Keratinocyte (primary cell): ENCODE measurements around the gene TTLL8. TPM values are rescaled to one million over a fixed set of nuclear protein-coding genes. Genes with fewer than 3 reads are reported as not detected.
A peak's percentile ranks its signal among the peaks of the same experiment; 100 is the strongest.

ENCODE experiments used
- DNase-seq: peaks from one replicate; pipeline ENCODE4 v3.0.0-alpha.2; 2011; ENCODE audit warnings: low read depth, missing footprints, low spot score
- FAIRE-seq: peaks from 2 replicates; lab custom pipeline; 2011; peaks lifted over from hg19 to GRCh38; lab: Jason Lieb, UNC
- H2AFZ ChIP-seq: 2 replicates; pipeline ENCODE4 v1.6.0; 2012; ENCODE audit warnings: low read length, control low read depth, inconsistent platforms; ENCODE audit not compliant: control insufficient read depth
- H3K27ac ChIP-seq: 2 replicates; pipeline ENCODE4 v1.5.1; 2011; ENCODE audit warnings: low read length; ENCODE audit not compliant: control insufficient read depth, insufficient read depth
- H3K27me3 ChIP-seq: 3 replicates; pipeline ENCODE4 v1.6.0; 2011; ENCODE audit warnings: low read length; ENCODE audit not compliant: control insufficient read depth, insufficient read depth; ENCODE audit errors: extremely low read depth
- H3K36me3 ChIP-seq, 2 experiments: 2 replicates in 1 of 2; 3 replicates in 1 of 2; pipeline ENCODE4 v1.5.1; 2011; ENCODE audit warnings: low read length in 2 of 2, mild to moderate bottlenecking in 1 of 2; ENCODE audit not compliant: control insufficient read depth in 2 of 2, insufficient read depth in 2 of 2; ENCODE audit errors: extremely low read depth in 1 of 2
- H3K4me1 ChIP-seq: 3 replicates; pipeline ENCODE4 v1.5.1; 2011; ENCODE audit warnings: low read length; ENCODE audit not compliant: control insufficient read depth, insufficient read depth; ENCODE audit errors: extremely low read depth
- H3K4me2 ChIP-seq: 3 replicates; pipeline ENCODE4 v1.6.0; 2011; ENCODE audit warnings: low read depth, low read length; ENCODE audit not compliant: control insufficient read depth, insufficient read depth; ENCODE audit errors: extremely low read depth
- H3K4me3 ChIP-seq, 3 experiments: fragments of 200-600 bp in 1 of 3; sonication (generic) in 1 of 3; 2 replicates in 2 of 3; 3 replicates in 1 of 3; pipeline ENCODE4 v1.5.1; 2011 to 2016; ENCODE audit warnings: low read length in 3 of 3, mild to moderate bottlenecking in 3 of 3, control low read depth in 2 of 3, inconsistent platforms in 1 of 3, low read depth in 1 of 3, mixed read lengths in 1 of 3, mixed run types in 1 of 3, moderate library complexity in 1 of 3; ENCODE audit not compliant: control insufficient read depth in 2 of 3, insufficient read depth in 2 of 3; ENCODE audit errors: extremely low read depth in 1 of 3
- H3K79me2 ChIP-seq: 2 replicates; pipeline ENCODE4 v1.6.0; 2012; ENCODE audit warnings: low read length; ENCODE audit not compliant: control insufficient read depth, insufficient read depth
- H3K9ac ChIP-seq: 3 replicates; pipeline ENCODE4 v1.6.0; 2011; ENCODE audit warnings: low read length; ENCODE audit not compliant: control insufficient read depth, insufficient read depth; ENCODE audit errors: extremely low read depth
- H3K9me1 ChIP-seq: 3 replicates; pipeline ENCODE4 v1.6.0; 2011; ENCODE audit warnings: low read length; ENCODE audit not compliant: control insufficient read depth, insufficient read depth; ENCODE audit errors: extremely low read depth
- H3K9me3 ChIP-seq: 2 replicates; pipeline ENCODE4 v1.5.1; 2012; ENCODE audit warnings: low read depth, low read length; ENCODE audit not compliant: control insufficient read depth
- H4K20me1 ChIP-seq: 3 replicates; pipeline ENCODE4 v1.6.0; 2011; ENCODE audit warnings: low read length; ENCODE audit not compliant: control insufficient read depth, insufficient read depth; ENCODE audit errors: extremely low read depth
- CTCF ChIP-seq, 3 experiments: IDR thresholded peaks in 1 of 3; conservative IDR thresholded peaks in 1 of 3; optimal IDR thresholded peaks in 1 of 3; 2 replicates in 2 of 3; 3 replicates in 1 of 3; pipeline versions ENCODE3 to v1.5.1; 2011; ENCODE audit warnings: low read length in 3 of 3, mild to moderate bottlenecking in 3 of 3, moderate library complexity in 2 of 3, control low read depth in 1 of 3, inconsistent platforms in 1 of 3; ENCODE audit not compliant: insufficient read depth in 2 of 3; ENCODE audit errors: extremely low read depth in 1 of 3
- EZH2 ChIP-seq: IDR thresholded peaks from one replicate; pipeline ENCODE4 v1.6.1; 2012; ENCODE audit warnings: inconsistent platforms, mild to moderate bottlenecking, low read length, moderate library complexity
- dilution Hi-C: fragments of 300-500 bp; cut with MboI; formaldehyde crosslinking; loops from one replicate; pipeline ENCODE4 v1.7.0; 2020; ENCODE audit warnings: low sequenced_read_pairs; ENCODE audit not compliant: extremely low pct_ligation_motif_present
- polyA plus RNA-seq, 5 experiments: library from polyadenylated mRNA; depleted of rRNA in 3 of 5; stranded (reverse) in 3 of 5; stranded (forward) in 1 of 5; unstranded in 1 of 5; fragments of >200 nt; gene quantifications; 1 replicate in 1 of 5; 2 replicates in 3 of 5; 3 replicates in 1 of 5; pipeline versions ENCODE4 v1.2.1 to v1.2.3, GENCODE V29; 2011 to 2012; ENCODE audit warnings: missing spikeins in 2 of 5, low read depth in 1 of 5, low replicate concordance in 1 of 5

Gene TTLL8
- polyA plus RNA-seq, 1 donor (not counting 4 experiments of a cell fraction or from before 2014, with no cell fraction given) = not detected

- Histone ChIP-seq H3K4me1 (peaks cover 15% of the 10 kb centered on the region), H3K9me3 (peaks cover 2% of the 10 kb centered on the region), H2AFZ (peak overlapping the region; percentile 68), H3K9ac (no peak overlapping the region), H3K9me1 (no peaks in the 10 kb centered on the region), H3K4me3 (peak overlapping the region in 1 of 3 experiments; percentile 46), H3K79me2 (no peaks in the 10 kb centered on the region), H3K36me3 (no peaks in the 10 kb centered on the region), H4K20me1 (no peaks in the 10 kb centered on the region), H3K27ac (no peak overlapping the region), H3K4me2 (peak overlapping the region; percentile 84), H3K27me3 (peaks cover 4% of the 10 kb centered on the region)
- dilution Hi-C loops = no loop called here
- FAIRE-seq (peak; percentile 98), DNase-seq (no peak)
- no peak for TF ChIP-seq CTCF (optimal IDR thresholded peaks at IDR 0.05 in 1 of 3, IDR thresholded peaks at IDR 0.05 in 1 of 3, conservative IDR thresholded peaks at IDR 0.05 in 1 of 3; ENCODE audit: extremely low read depth in 1 of 3, insufficient read depth in 2 of 3, low read length in 3 of 3)
- TF ChIP-seq EZH2 = no peak
These were observed 47.4 kb upstream of the TTLL8 start for GRCh38 chr22:50105208-50106100.

- DNase-seq = no peak
These were observed 46.0 kb upstream of the TTLL8 start for GRCh38 chr22:50104141-50104544.

More at GRCh38 chr22:50104141-50104544, 46.0 kb upstream of the TTLL8 start:
- no peak overlapping the region for H3K9ac ChIP-seq
- H3K4me1 ChIP-seq = peaks cover 15% of the 10 kb centered on the region
- no peak overlapping the region for H2AFZ ChIP-seq
- peaks cover 4% of the 10 kb centered on the region for H3K27me3 ChIP-seq
- no peak overlapping the region for H3K27ac ChIP-seq
- no peaks in the 10 kb centered on the region for H3K79me2 ChIP-seq
- H3K9me1 ChIP-seq = no peaks in the 10 kb centered on the region
- no peak overlapping the region for H3K4me2 ChIP-seq
- H3K9me3 ChIP-seq = peaks cover 2% of the 10 kb centered on the region
- no peaks in the 10 kb centered on the region for H3K36me3 ChIP-seq
- no peaks in the 10 kb centered on the region for H4K20me1 ChIP-seq
- FAIRE-seq = no peak
- no peak overlapping the region for H3K4me3 ChIP-seq
- dilution Hi-C loops = no loop called here
- TF ChIP-seq CTCF (optimal IDR thresholded peaks at IDR 0.05 in 1 of 3, IDR thresholded peaks at IDR 0.05 in 1 of 3, conservative IDR thresholded peaks at IDR 0.05 in 1 of 3; ENCODE audit: extremely low read depth in 1 of 3, insufficient read depth in 2 of 3, low read length in 3 of 3) (no peak), EZH2 (no peak)
